RWPE2 (cell line): ENCODE results near the gene PLOD3.

Experiments
- ATAC-seq: fragments of 200-7000 bp; cut with Tn5 transposase; 3 replicates; pipeline ENCODE4 v1.9.1; 2021; ENCODE audit warnings: low read depth
- DNase-seq: peaks from one replicate; pipeline ENCODE4 v3.0.0-alpha.2; 2020; ENCODE audit warnings: low spot score
- H3K27ac ChIP-seq: fragments of 450-650 bp; 2 replicates; pipeline ENCODE4 v1.5.1; 2017; ENCODE audit warnings: mild to moderate bottlenecking; ENCODE audit not compliant: poor library complexity, severe bottlenecking
- H3K27me3 ChIP-seq: fragments of 250-450 bp; sonication (Bioruptor Pico); 2 replicates; pipeline ENCODE4 v1.5.1; 2021; ENCODE audit warnings: mild to moderate bottlenecking, moderate library complexity; ENCODE audit not compliant: insufficient read depth, poor library complexity, severe bottlenecking
- H3K36me3 ChIP-seq: fragments of 250-450 bp; sonication (Bioruptor Pico); 2 replicates; pipeline ENCODE4 v1.5.1; 2020; ENCODE audit warnings: low read depth, mild to moderate bottlenecking, moderate library complexity
- H3K4me1 ChIP-seq: fragments of 250-450 bp; sonication (Bioruptor Pico); 2 replicates; pipeline ENCODE4 v1.5.1; 2021; ENCODE audit warnings: mild to moderate bottlenecking, moderate library complexity; ENCODE audit not compliant: insufficient read depth, poor library complexity, severe bottlenecking
- H3K4me3 ChIP-seq: fragments of 250-450 bp; sonication (Bioruptor Pico); 2 replicates; pipeline ENCODE4 v1.5.1; 2021; ENCODE audit warnings: mild to moderate bottlenecking, moderate library complexity; ENCODE audit not compliant: severe bottlenecking
- H3K9me3 ChIP-seq: fragments of 250-450 bp; sonication (Bioruptor Pico); 2 replicates; pipeline ENCODE4 v1.5.1; 2021; ENCODE audit warnings: mild to moderate bottlenecking, moderate library complexity; ENCODE audit not compliant: severe bottlenecking
- TF ChIP-seq, protein P1 (sequence below): fragments of 450-650 bp; IDR thresholded peaks from one replicate; pipeline ENCODE4 v1.5.1; 2017; ENCODE audit warnings: mild to moderate bottlenecking, moderate library complexity; ENCODE audit not compliant: poor library complexity, severe bottlenecking

The PLOD3 gene

DNA sequence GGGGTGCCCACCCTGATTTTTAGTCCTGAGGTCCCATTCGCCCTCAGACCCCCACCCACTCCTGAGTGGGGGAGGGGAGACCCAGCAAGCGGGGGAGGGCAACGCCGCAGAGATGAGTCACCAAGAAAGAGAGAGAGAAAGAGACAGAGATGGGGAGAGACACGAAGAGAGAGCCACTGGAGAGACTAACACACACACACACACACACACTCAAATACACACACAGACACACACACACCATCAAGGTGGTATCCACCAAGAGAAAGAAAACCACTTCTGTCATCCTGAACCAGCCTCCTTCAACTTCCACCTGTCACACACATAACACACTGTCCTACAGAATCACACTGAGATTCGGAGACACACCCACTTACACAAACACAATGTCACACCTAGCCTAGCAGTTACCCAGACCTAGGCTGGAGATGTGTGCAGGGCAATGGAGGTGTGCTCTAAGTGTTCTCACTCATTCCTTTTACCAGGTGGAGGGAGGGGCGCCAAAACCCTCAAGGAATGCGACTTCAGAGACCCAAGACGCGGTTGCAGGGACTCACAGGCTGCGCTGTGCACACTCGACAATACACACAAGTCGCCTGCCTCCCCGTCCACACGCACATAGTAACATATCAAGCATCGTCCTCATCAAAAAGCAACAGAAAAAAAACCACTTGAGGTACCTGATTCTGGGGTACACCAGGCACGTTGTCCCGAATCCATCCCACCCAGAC, 48.1 kb downstream of the PLOD3 start:
- no peak for ATAC-seq
- Histone ChIP-seq H3K36me3 (no peaks in the 10 kb centered on the region), H3K27me3 (peaks cover 75% of the 10 kb centered on the region), H3K9me3 (no peaks in the 10 kb centered on the region), H3K27ac (no peak overlapping the region), H3K4me1 (peaks cover 29% of the 10 kb centered on the region), H3K4me3 (no peak overlapping the region)
- TF ChIP-seq, protein P1, sequence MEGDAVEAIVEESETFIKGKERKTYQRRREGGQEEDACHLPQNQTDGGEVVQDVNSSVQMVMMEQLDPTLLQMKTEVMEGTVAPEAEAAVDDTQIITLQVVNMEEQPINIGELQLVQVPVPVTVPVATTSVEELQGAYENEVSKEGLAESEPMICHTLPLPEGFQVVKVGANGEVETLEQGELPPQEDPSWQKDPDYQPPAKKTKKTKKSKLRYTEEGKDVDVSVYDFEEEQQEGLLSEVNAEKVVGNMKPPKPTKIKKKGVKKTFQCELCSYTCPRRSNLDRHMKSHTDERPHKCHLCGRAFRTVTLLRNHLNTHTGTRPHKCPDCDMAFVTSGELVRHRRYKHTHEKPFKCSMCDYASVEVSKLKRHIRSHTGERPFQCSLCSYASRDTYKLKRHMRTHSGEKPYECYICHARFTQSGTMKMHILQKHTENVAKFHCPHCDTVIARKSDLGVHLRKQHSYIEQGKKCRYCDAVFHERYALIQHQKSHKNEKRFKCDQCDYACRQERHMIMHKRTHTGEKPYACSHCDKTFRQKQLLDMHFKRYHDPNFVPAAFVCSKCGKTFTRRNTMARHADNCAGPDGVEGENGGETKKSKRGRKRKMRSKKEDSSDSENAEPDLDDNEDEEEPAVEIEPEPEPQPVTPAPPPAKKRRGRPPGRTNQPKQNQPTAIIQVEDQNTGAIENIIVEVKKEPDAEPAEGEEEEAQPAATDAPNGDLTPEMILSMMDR = no peak
- no peak for DNase-seq

DNA sequence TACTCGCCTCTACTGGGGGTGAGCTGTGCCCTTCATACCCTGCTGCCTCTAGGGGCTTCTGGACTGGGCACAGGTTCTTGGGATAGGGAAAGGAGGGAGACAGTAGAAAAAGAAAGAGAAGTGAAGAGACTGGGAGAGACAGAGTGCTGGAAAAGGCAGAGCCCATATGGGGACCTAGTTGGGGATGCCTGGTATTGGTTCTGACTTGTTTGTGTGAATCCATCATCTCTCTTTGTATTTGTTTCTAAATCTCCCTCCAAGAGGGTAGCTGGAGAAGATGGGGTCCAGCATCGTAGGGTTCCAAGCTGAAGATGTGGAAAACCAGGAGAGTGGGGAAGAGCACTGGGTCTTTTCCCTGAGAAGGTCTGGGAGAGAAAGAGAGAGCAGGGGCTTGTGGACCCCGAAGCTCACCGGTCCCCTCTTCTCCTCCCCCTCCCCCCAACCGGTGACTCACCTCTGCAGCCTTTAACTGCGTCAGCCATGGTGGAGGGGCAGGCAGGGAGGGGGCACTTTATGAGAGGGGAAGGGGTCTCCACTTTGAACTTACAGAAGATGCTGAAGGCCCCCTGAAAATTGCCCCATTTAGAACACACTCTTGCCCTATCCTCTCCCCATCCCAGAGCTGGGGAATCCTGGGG, 48.9 kb downstream of the PLOD3 start:
- TF ChIP-seq, protein P1 = no peak
- no peak for DNase-seq
- Histone ChIP-seq H3K27me3 (peaks cover 70% of the 10 kb centered on the region), H3K9me3 (no peaks in the 10 kb centered on the region), H3K36me3 (no peaks in the 10 kb centered on the region), H3K4me1 (peaks cover 26% of the 10 kb centered on the region), H3K27ac (no peak overlapping the region), H3K4me3 (no peak overlapping the region)
- ATAC-seq = no peak

GRCh38 chr7:101167645-101168411, 49.6 kb downstream of the PLOD3 start:
- no peak for ATAC-seq
- Histone ChIP-seq H3K36me3 (no peaks in the 10 kb centered on the region), H3K27me3 (peaks cover 63% of the 10 kb centered on the region), H3K9me3 (no peaks in the 10 kb centered on the region), H3K4me1 (peaks cover 22% of the 10 kb centered on the region), H3K4me3 (no peak overlapping the region), H3K27ac (no peak overlapping the region)
- TF ChIP-seq, protein P1 = no peak
- DNase-seq = no peak

GRCh38 chr7:101166909-101167644, 50.3 kb downstream of the PLOD3 start:
- H3K36me3 ChIP-seq = 0 out of 2 replicates have a peak, but pooled peaks cover 3% of the 10 kb centered on the region
- TF ChIP-seq, protein P1 = no peak
- H3K27me3 ChIP-seq = peaks cover 55% of the 10 kb centered on the region
- H3K4me1 ChIP-seq = peaks cover 22% of the 10 kb centered on the region
- no peak overlapping the region for H3K27ac ChIP-seq
- DNase-seq = no peak
- ATAC-seq = no peak
- no peak overlapping the region for H3K4me3 ChIP-seq
- no peaks in the 10 kb centered on the region for H3K9me3 ChIP-seq
